Activated T-helper 1 cell treated with anti-CD3 and anti-CD28 coated beads, Interleukin-12 subunit alpha, Interleukin-12 subunit beta, Interleukin-2, Interleukin-4 antibody, amounts not matched to agents 30 ng/mL and 10 ng/mL and 1 ng/mL, durations not matched to agents 14 hours and 24 hours and 36 hours (primary cell): ENCODE measurements around the gene TPBGL. TPM values are rescaled to one million over a fixed set of nuclear protein-coding genes. Genes with fewer than 3 reads are reported as not detected.
A peak's percentile ranks its signal among the peaks of the same experiment; 100 is the strongest.

Source experiments
- DNase-seq: peaks from one replicate; pipeline ENCODE4 v3.0.0; 2021; ENCODE audit warnings: low spot score
- H3K27ac Mint-ChIP-seq: one replicate; pipeline ENCODE4 v1.8.0; 2021; ENCODE audit warnings: mild to moderate bottlenecking, mixed read lengths
- H3K27me3 Mint-ChIP-seq: one replicate; pipeline ENCODE4 v1.8.0; 2022; ENCODE audit warnings: mild to moderate bottlenecking, moderate library complexity, mixed read lengths; ENCODE audit not compliant: insufficient read depth
- H3K36me3 Mint-ChIP-seq: one replicate; pipeline ENCODE4 v1.8.0; 2021; ENCODE audit warnings: low read depth, mixed read lengths
- H3K4me1 Mint-ChIP-seq: one replicate; pipeline ENCODE4 v1.8.0; 2021; ENCODE audit warnings: low read depth, mixed read lengths
- H3K4me3 Mint-ChIP-seq: one replicate; pipeline ENCODE4 v1.8.0; 2021; ENCODE audit warnings: mild to moderate bottlenecking, moderate library complexity, mixed read lengths
- H3K9me3 Mint-ChIP-seq: one replicate; pipeline ENCODE4 v1.8.0; 2021; ENCODE audit warnings: mixed read lengths
- intact Hi-C: fragments of 100-400 bp; cut with micrococcal nuclease; formaldehyde crosslinking; loops from one replicate; pipeline ENCODE4 v1.15.1; 2024
- total RNA-seq: library from RNA; stranded (reverse); gene quantifications from 2 replicates; pipeline ENCODE4 v1.2.3, GENCODE V29; 2022

The TPBGL gene, protein sequence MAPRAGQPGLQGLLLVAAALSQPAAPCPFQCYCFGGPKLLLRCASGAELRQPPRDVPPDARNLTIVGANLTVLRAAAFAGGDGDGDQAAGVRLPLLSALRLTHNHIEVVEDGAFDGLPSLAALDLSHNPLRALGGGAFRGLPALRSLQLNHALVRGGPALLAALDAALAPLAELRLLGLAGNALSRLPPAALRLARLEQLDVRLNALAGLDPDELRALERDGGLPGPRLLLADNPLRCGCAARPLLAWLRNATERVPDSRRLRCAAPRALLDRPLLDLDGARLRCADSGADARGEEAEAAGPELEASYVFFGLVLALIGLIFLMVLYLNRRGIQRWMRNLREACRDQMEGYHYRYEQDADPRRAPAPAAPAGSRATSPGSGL
- total RNA-seq, result 0.34 and 0.47 TPM in 2 replicates

DNA sequence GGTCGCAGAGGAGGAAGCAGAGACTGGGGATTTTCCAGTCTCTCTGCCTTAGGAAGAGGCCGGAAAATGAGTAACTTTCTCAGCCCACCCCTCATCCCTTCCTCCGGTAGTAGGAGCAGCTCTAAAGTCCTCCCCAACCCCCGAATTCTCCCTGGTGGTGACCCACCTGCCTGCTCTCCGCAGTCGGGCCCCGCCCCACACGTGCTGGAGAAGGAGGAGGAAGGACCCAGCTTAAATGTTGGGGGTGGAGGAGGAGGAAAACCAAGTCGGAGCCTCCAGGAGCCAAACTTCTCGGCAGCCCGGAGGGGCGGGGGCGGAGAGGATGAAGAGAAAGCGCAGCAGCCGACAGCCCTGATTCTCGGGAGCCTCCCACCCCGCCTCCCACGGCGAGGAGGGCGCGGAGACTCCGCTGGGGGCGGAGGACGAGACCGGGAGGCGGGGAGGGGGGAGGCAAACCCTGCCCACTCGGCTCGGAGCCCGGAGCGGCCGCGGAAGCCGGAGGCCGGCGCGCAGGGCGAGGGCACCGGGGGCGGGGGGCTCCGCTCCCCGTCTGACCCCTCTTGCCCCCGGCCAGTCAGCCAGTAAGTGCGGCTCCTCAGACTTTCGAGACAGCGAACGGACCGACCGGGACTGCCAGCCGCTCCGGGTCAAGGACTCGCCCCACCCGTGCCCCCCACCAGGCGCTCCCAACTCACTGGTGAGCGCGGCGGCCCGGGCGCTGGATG, at the start of gene TPBGL:
Gene TPBGL (plus strand): TSS at position 464 of the 725 bp plus-strand sequence. CDS start 276 bp downstream, outside the sequence.
- peak within 1 kb of the TSS; percentile 80 for H3K27ac Mint-ChIP-seq
- H3K36me3 Mint-ChIP-seq, result no peaks in the 10 kb centered on the region
- intact Hi-C loops, result loop anchor here (1.0 to 10.0 kb wide), 7 partner anchors 26 to 1202 kb away; partner anchors contain the start of genes PGM2L1, POLD3, SPCS2 and XRRA1
- H3K4me3 Mint-ChIP-seq, result peak within 1 kb of the TSS; percentile 82
- no peaks in the 10 kb centered on the region for H3K9me3 Mint-ChIP-seq
- peaks cover 6% of the 10 kb centered on the region for H3K4me1 Mint-ChIP-seq
- peaks cover 50% of the 10 kb centered on the region for H3K27me3 Mint-ChIP-seq
- no peak for DNase-seq

DNA sequence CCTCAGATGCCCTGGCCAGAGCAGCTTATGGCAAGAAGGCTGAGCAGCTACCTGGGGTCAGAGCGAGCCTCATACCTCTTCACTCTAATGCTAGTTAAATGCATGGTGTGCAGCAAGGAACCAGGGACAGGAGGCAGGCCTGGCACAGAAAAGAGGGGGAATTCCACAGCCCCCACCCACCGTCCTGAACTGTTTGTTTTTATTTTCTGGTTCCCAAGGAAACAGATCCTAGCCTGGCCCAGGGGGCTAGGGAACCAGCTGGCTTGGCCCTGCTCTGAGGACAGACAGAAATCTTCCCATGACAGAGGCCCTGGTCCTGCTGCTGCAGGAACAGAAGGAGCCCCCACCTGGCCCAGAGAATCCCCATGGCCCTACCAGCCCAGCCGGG, 49.2 kb upstream of the TPBGL start:
- no peak for DNase-seq
- Mint-ChIP-seq H3K27me3 (peaks cover 23% of the 10 kb centered on the region), H3K27ac (no peak overlapping the region), H3K36me3 (no peaks in the 10 kb centered on the region), H3K4me3 (no peak overlapping the region), H3K4me1 (peaks cover 6% of the 10 kb centered on the region), H3K9me3 (no peaks in the 10 kb centered on the region)
- intact Hi-C loops, result no loop called here

GRCh38 chr11:75193271-75193670, 47.3 kb upstream of the TPBGL start:
- no peaks in the 10 kb centered on the region for H3K36me3 Mint-ChIP-seq
- intact Hi-C loops, result no loop called here
- peaks cover 6% of the 10 kb centered on the region for H3K4me1 Mint-ChIP-seq
- H3K4me3 Mint-ChIP-seq, result no peak overlapping the region
- DNase-seq, result no peak
- no peaks in the 10 kb centered on the region for H3K9me3 Mint-ChIP-seq
- peaks cover 20% of the 10 kb centered on the region for H3K27me3 Mint-ChIP-seq
- no peak overlapping the region for H3K27ac Mint-ChIP-seq

- Mint-ChIP-seq H3K27me3 (peaks cover 20% of the 10 kb centered on the region), H3K27ac (no peak overlapping the region), H3K9me3 (no peaks in the 10 kb centered on the region), H3K36me3 (no peaks in the 10 kb centered on the region), H3K4me1 (peaks cover 5% of the 10 kb centered on the region), H3K4me3 (no peak overlapping the region)
- intact Hi-C loops, result no loop called here
- no peak for DNase-seq
Observed at GRCh38 chr11:75193711-75194110, 46.9 kb upstream of the TPBGL start.

GRCh38 chr11:75194147-75194546, 46.4 kb upstream of the TPBGL start:
- no peak overlapping the region for H3K4me3 Mint-ChIP-seq
- no peaks in the 10 kb centered on the region for H3K36me3 Mint-ChIP-seq
- H3K27ac Mint-ChIP-seq, result no peak overlapping the region
- H3K4me1 Mint-ChIP-seq, result peaks cover under 1% of the 10 kb centered on the region
- no peaks in the 10 kb centered on the region for H3K9me3 Mint-ChIP-seq
- DNase-seq, result no peak
- peaks cover 20% of the 10 kb centered on the region for H3K27me3 Mint-ChIP-seq
- intact Hi-C loops, result no loop called here

DNA sequence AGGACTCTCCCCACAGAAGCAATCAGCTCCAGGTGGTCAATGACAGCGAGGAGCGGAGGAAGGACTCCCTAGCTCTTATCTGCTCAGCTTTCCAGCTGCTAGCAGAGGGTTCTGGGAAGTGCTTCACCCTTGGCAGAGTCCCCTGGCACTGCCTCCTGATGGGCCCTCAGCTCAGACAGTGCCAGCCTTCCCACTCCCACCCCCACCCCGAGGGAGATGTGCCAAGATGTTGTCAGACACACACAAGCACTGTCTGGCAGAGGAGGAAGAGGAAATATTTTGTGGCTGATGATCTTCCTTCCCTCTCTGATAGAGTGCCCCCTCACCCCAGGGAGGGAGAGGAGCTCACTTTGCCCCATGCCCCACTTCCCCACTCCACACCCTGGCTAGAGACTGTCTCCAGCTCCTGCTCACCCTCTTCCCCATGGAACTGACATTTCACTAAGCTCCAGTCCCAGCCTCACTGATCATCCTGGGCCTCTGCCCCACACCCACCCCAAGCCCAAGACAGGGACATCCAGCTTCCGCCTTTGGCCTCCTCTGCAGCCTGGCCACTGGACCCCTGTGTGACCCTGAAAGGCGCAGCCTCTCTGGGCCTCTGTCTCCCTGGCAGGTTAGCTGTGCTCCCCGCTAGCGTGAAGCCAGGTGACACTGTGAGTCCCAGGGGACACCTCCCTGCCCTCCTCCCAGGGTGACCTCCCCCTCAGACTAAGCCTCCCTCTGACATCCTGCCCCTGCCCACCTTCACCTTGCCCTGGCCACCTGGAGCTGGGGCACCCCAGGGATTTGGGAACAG, 45.2 kb upstream of the TPBGL start:
- Mint-ChIP-seq H3K36me3 (no peaks in the 10 kb centered on the region), H3K4me1 (no peaks in the 10 kb centered on the region), H3K4me3 (no peak overlapping the region), H3K9me3 (no peaks in the 10 kb centered on the region), H3K27ac (no peak overlapping the region), H3K27me3 (peaks cover 22% of the 10 kb centered on the region)
- no peak for DNase-seq
- intact Hi-C loops, result no loop called here

- no peak overlapping the region for H3K27ac Mint-ChIP-seq
- no peak for DNase-seq
- H3K27me3 Mint-ChIP-seq, result peaks cover 22% of the 10 kb centered on the region
- no peak overlapping the region for H3K4me3 Mint-ChIP-seq
- H3K36me3 Mint-ChIP-seq, result no peaks in the 10 kb centered on the region
- H3K9me3 Mint-ChIP-seq, result no peaks in the 10 kb centered on the region
- intact Hi-C loops, result no loop called here
- no peaks in the 10 kb centered on the region for H3K4me1 Mint-ChIP-seq
Observed at GRCh38 chr11:75196426-75196825, 44.1 kb upstream of the TPBGL start.

GRCh38 chr11:75197512-75198277, 42.9 kb upstream of the TPBGL start:
- intact Hi-C loops, result no loop called here
- no peak overlapping the region for H3K4me3 Mint-ChIP-seq
- H3K4me1 Mint-ChIP-seq, result no peaks in the 10 kb centered on the region
- H3K27me3 Mint-ChIP-seq, result peaks cover 14% of the 10 kb centered on the region
- no peak for DNase-seq
- H3K36me3 Mint-ChIP-seq, result no peaks in the 10 kb centered on the region
- no peak overlapping the region for H3K27ac Mint-ChIP-seq
- H3K9me3 Mint-ChIP-seq, result no peaks in the 10 kb centered on the region

DNA sequence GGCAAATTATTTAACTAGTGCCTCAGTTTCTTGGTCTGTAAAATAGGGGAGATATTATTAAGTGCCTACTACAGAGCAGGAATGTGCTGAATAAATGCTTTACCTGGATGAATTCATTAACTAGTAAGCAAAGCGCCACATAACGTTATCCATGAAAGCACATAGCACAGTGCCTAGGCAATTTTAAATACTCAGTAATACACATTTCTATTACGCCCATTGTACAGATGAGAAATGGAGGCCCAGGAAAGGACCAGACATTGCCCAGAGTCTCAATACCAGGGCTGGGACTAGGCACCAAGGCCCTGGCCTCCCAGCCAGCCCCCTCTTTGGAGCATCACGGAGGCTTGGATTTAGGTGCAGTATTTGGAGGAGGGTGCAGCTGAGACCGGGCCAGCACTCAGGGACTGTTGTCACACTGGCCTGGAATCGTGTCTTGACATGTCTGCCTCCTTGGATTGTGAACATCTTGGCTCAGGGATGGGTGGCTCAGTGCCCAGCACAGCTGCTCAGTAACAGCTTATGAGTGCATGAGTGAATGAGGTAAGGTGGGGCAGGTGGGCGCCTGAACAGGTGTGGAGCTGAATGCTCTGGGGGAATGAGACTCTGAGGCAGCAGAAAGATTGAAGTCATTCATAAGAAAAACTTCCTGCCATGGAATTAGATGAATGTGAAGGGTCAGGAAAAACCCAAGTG, 42.1 kb upstream of the TPBGL start:
- Mint-ChIP-seq H3K27me3 (peaks cover 14% of the 10 kb centered on the region), H3K27ac (no peak overlapping the region), H3K4me3 (no peak overlapping the region), H3K9me3 (no peaks in the 10 kb centered on the region), H3K36me3 (no peaks in the 10 kb centered on the region), H3K4me1 (no peaks in the 10 kb centered on the region)
- DNase-seq, result no peak
- intact Hi-C loops, result no loop called here

DNA sequence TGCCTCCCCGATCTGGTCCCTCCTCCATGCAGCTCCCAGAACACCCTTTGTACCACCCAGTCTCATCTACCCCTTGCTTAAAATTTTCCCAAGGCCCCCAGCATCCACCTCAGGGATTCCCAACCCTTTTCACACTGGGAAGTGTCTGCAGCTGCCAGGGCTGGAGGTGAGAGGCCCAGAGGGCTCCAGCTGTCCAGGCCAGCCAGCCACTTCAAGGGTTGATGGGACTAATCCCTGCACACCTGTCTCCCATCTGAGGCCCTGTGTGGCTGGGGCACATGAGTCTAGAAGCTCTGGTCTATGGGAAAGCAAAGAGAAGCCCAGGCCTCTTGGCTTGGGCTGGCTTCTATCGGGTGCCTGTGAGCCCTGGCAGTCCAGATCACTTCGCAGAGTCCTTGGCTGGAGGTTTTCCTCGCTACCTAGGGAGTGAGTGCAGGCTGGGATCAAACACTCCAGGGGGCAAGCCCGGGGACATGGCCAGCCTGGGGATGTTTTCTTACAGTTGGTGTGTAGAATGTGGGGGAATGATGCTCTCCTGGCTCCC, 41.1 kb upstream of the TPBGL start:
- Mint-ChIP-seq H3K4me3 (no peak overlapping the region), H3K36me3 (no peaks in the 10 kb centered on the region), H3K27me3 (peaks cover 15% of the 10 kb centered on the region), H3K9me3 (no peaks in the 10 kb centered on the region), H3K27ac (no peak overlapping the region), H3K4me1 (no peaks in the 10 kb centered on the region)
- DNase-seq, result no peak
- intact Hi-C loops, result no loop called here

DNA sequence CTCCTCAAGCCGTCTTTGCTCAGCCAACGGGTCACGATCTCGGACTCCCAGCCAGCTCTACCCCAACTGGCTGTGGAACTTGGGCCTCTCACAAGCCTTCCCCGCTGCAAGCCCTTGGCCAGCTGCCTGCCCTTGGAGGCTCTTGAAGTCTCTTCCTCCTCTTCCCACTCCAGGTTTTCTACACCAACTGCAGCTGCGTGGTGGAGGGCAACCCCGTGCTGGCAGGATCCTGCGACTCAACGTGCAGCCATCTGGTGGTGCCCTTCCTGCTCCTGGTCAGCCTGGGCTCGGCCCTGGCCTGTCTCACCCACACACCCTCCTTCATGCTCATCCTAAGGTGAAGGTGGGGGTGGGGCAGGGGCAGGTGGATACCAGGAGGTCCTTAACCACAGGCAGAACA, 40.5 kb upstream of the TPBGL start:
- Mint-ChIP-seq H3K36me3 (no peaks in the 10 kb centered on the region), H3K27me3 (peaks cover 11% of the 10 kb centered on the region), H3K9me3 (no peaks in the 10 kb centered on the region), H3K4me3 (no peak overlapping the region), H3K4me1 (no peaks in the 10 kb centered on the region), H3K27ac (no peak overlapping the region)
- intact Hi-C loops, result no loop called here
- no peak for DNase-seq

DNA sequence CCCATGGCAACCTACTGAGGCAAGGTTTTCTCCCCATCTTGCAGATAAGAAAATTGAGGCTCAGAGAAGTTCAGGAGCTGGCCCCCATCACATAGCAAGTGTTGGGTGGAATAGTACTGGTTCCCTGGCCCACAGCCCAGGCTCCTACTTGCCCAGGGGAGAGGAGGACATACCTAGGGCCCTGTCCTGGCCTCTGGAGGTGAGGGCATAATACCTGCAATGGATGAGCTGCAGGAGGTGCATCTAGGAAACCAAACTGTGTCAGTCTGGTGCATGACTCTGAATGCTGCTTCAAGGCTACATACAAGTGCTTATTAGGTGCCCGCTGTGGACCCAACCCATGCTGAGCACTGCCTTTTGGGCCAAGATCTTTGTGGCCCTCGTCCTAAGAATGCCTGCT, 40.0 kb upstream of the TPBGL start:
- peaks cover 11% of the 10 kb centered on the region for H3K27me3 Mint-ChIP-seq
- H3K36me3 Mint-ChIP-seq, result no peaks in the 10 kb centered on the region
- no peaks in the 10 kb centered on the region for H3K4me1 Mint-ChIP-seq
- H3K27ac Mint-ChIP-seq, result no peak overlapping the region
- H3K9me3 Mint-ChIP-seq, result no peaks in the 10 kb centered on the region
- no peak for DNase-seq
- no peak overlapping the region for H3K4me3 Mint-ChIP-seq
- intact Hi-C loops, result no loop called here
